Neural progenitor cell (in vitro differentiated cells): ENCODE data around the gene RAD23B. TPM values are rescaled to one million over a fixed set of nuclear protein-coding genes. Genes with fewer than 3 reads are reported as not detected.
A peak's percentile ranks its signal among the peaks of the same experiment; 100 is the strongest.

Experiments used
- DNase-seq: peaks from one replicate; pipeline ENCODE4 v3.0.0-alpha.2; 2016; ENCODE audit warnings: low spot score
- H2AFZ ChIP-seq: fragments of 200-600 bp; sonication (generic); replicated peaks from 2 replicates; pipeline ENCODE4 v1.6.1; 2016; ENCODE audit warnings: antibody characterized with exemption
- H3F3A ChIP-seq: fragments of 200-600 bp; sonication (generic); 2 replicates; pipeline ENCODE4 v1.6.1; 2016; ENCODE audit warnings: antibody characterized with exemption, low read depth
- H3K27ac ChIP-seq: fragments of 200-600 bp; sonication (generic); 2 replicates; pipeline ENCODE4 v1.5.1; 2016; ENCODE audit warnings: mild to moderate bottlenecking
- H3K27me3 ChIP-seq: fragments of 200-600 bp; sonication (generic); 2 replicates; pipeline ENCODE4 v1.6.1; 2016; ENCODE audit warnings: mild to moderate bottlenecking, moderate library complexity
- H3K36me3 ChIP-seq: fragments of 200-600 bp; sonication (generic); 2 replicates; pipeline ENCODE4 v1.5.1; 2016
- H3K4me1 ChIP-seq: fragments of 200-600 bp; sonication (generic); 2 replicates; pipeline ENCODE4 v1.6.1; 2016; ENCODE audit warnings: mixed run types
- H3K4me2 ChIP-seq: fragments of 200-600 bp; sonication (generic); 2 replicates; pipeline ENCODE4 v1.6.1; 2016
- H3K4me3 ChIP-seq: fragments of 200-600 bp; sonication (generic); 2 replicates; pipeline ENCODE4 v1.5.1; 2016
- H3K79me2 ChIP-seq: fragments of 200-600 bp; sonication (generic); 2 replicates; pipeline ENCODE4 v1.6.1; 2016; ENCODE audit warnings: low read depth
- H3K9ac ChIP-seq: fragments of 200-600 bp; sonication (generic); 2 replicates; pipeline ENCODE4 v1.6.1; 2016
- H3K9me3 ChIP-seq: fragments of 200-600 bp; sonication (generic); 2 replicates; pipeline ENCODE4 v1.5.1; 2016; ENCODE audit warnings: low read depth
- H4K20me1 ChIP-seq: fragments of 200-600 bp; sonication (generic); 2 replicates; pipeline ENCODE4 v1.6.1; 2016; ENCODE audit warnings: low read depth
- H3K27ac Mint-ChIP-seq: 3 replicates; pipeline ENCODE4 v1.8.0; 2021; ENCODE audit warnings: mixed read lengths
- H3K27me3 Mint-ChIP-seq: 2 replicates; pipeline ENCODE4 v1.8.0; 2022; ENCODE audit warnings: low read depth, mild to moderate bottlenecking, inconsistent platforms, moderate library complexity, mixed read lengths; ENCODE audit not compliant: insufficient read depth
- H3K36me3 Mint-ChIP-seq: 3 replicates; pipeline ENCODE4 v1.8.0; 2021; ENCODE audit warnings: mixed read lengths
- H3K4me1 Mint-ChIP-seq: 3 replicates; pipeline ENCODE4 v1.8.0; 2021; ENCODE audit warnings: mixed read lengths
- H3K4me3 Mint-ChIP-seq: 3 replicates; pipeline ENCODE4 v1.8.0; 2021; ENCODE audit warnings: mild to moderate bottlenecking, moderate library complexity, mixed read lengths
- H3K9me3 Mint-ChIP-seq: 3 replicates; pipeline ENCODE4 v1.8.0; 2020; ENCODE audit warnings: mixed read lengths
- EZH2 ChIP-seq: fragments of 200-600 bp; sonication (generic); IDR thresholded peaks from 2 replicates; pipeline ENCODE4 v1.6.1; 2017; ENCODE audit warnings: antibody characterized with exemption, mild to moderate bottlenecking, moderate library complexity
- EZH2phosphoT487 ChIP-seq: fragments of 200-600 bp; sonication (generic); IDR thresholded peaks from 2 replicates; pipeline ENCODE4 v1.6.1; 2017; ENCODE audit warnings: antibody characterized with exemption
- total RNA-seq: library from RNA; depleted of rRNA; stranded (reverse); fragments of >200 nt; gene quantifications from 2 replicates; pipeline ENCODE4 v1.2.3, GENCODE V29; 2015; ENCODE audit warnings: low replicate concordance
- TF ChIP-seq, protein P1 (sequence below): fragments of 200-600 bp; sonication (generic); IDR thresholded peaks from 2 replicates; pipeline ENCODE4 v1.5.1; 2017; ENCODE audit warnings: antibody characterized with exemption, mild to moderate bottlenecking

RAD23B gene
- 149 and 178 TPM in 2 replicates for total RNA-seq

GRCh38 chr9:107282759-107283622, at the start of gene RAD23B:
Gene RAD23B, plus strand, starts transcription at chr9:107283279. Its CDS starts 351 bp downstream, at chr9:107283630.
- H3K27me3 Mint-ChIP-seq = peaks cover 6% of the 10 kb centered on the region

GRCh38 chr9:107235765-107236442, 47.2 kb upstream of the RAD23B start:
- Histone ChIP-seq H3K4me3 (no peak overlapping the region), H3K4me1 (peaks cover 16% of the 10 kb centered on the region), H3K9ac (no peak overlapping the region), H3K36me3 (no peaks in the 10 kb centered on the region), H3F3A (peaks cover 17% of the 10 kb centered on the region), H3K9me3 (no peaks in the 10 kb centered on the region), H3K27ac (no peak overlapping the region), H4K20me1 (no peaks in the 10 kb centered on the region), H2AFZ (no peak overlapping the region), H3K79me2 (no peaks in the 10 kb centered on the region), H3K27me3 (no peaks in the 10 kb centered on the region), H3K4me2 (no peak overlapping the region)
- TF ChIP-seq EZH2 = no peak
- no peak for TF ChIP-seq EZH2phosphoT487
- TF ChIP-seq, protein P1, sequence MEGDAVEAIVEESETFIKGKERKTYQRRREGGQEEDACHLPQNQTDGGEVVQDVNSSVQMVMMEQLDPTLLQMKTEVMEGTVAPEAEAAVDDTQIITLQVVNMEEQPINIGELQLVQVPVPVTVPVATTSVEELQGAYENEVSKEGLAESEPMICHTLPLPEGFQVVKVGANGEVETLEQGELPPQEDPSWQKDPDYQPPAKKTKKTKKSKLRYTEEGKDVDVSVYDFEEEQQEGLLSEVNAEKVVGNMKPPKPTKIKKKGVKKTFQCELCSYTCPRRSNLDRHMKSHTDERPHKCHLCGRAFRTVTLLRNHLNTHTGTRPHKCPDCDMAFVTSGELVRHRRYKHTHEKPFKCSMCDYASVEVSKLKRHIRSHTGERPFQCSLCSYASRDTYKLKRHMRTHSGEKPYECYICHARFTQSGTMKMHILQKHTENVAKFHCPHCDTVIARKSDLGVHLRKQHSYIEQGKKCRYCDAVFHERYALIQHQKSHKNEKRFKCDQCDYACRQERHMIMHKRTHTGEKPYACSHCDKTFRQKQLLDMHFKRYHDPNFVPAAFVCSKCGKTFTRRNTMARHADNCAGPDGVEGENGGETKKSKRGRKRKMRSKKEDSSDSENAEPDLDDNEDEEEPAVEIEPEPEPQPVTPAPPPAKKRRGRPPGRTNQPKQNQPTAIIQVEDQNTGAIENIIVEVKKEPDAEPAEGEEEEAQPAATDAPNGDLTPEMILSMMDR = no peak
- Mint-ChIP-seq H3K9me3 (no peaks in the 10 kb centered on the region), H3K4me1 (peaks cover 11% of the 10 kb centered on the region), H3K4me3 (no peak overlapping the region), H3K27me3 (peaks cover 3% of the 10 kb centered on the region), H3K36me3 (no peaks in the 10 kb centered on the region), H3K27ac (no peak overlapping the region)
- DNase-seq = no peak

More at GRCh38 chr9:107282759-107283622, at the start of gene RAD23B:
- H3K4me3 Mint-ChIP-seq = peak within 1 kb of the TSS; percentile 98
- H4K20me1 ChIP-seq = peaks cover 40% of the 10 kb centered on the region
- H3K27ac Mint-ChIP-seq = peak within 1 kb of the TSS; percentile 96
- peaks cover 4% of the 10 kb centered on the region for H3K9me3 Mint-ChIP-seq
- peaks cover 8% of the 10 kb centered on the region for H3K36me3 Mint-ChIP-seq
- no peaks in the 10 kb centered on the region for H3K36me3 ChIP-seq
- H3K9ac ChIP-seq = peak within 1 kb of the TSS; percentile 82
- peaks cover 18% of the 10 kb centered on the region for H3F3A ChIP-seq
- no peaks in the 10 kb centered on the region for H3K27me3 ChIP-seq
- H3K4me1 ChIP-seq = peaks cover 10% of the 10 kb centered on the region
- H3K4me2 ChIP-seq = peak within 1 kb of the TSS; percentile 81
- H3K27ac ChIP-seq = peak within 1 kb of the TSS; percentile 98
- H3K79me2 ChIP-seq = peaks cover 54% of the 10 kb centered on the region
- peak within 1 kb of the TSS; percentile 74 for H2AFZ ChIP-seq
- DNase-seq = peak; percentile 99
- H3K4me3 ChIP-seq = peak within 1 kb of the TSS; percentile 84
- peaks cover 25% of the 10 kb centered on the region for H3K4me1 Mint-ChIP-seq
- no peaks in the 10 kb centered on the region for H3K9me3 ChIP-seq
- TF ChIP-seq, protein P1 = no peak
- TF ChIP-seq EZH2phosphoT487 = no peak
- TF ChIP-seq EZH2 = no peak

GRCh38 chr9:107237873-107238272, 45.2 kb upstream of the RAD23B start:
- Histone ChIP-seq H3K4me1 (peaks cover 17% of the 10 kb centered on the region), H3K36me3 (no peaks in the 10 kb centered on the region), H3K9ac (no peak overlapping the region), H3K9me3 (no peaks in the 10 kb centered on the region), H2AFZ (no peak overlapping the region), H3K4me2 (no peak overlapping the region), H3K27me3 (no peaks in the 10 kb centered on the region), H4K20me1 (no peaks in the 10 kb centered on the region), H3K27ac (no peak overlapping the region), H3F3A (peaks cover 17% of the 10 kb centered on the region), H3K4me3 (no peak overlapping the region), H3K79me2 (no peaks in the 10 kb centered on the region)
- Mint-ChIP-seq H3K9me3 (no peaks in the 10 kb centered on the region), H3K27me3 (peaks cover 3% of the 10 kb centered on the region), H3K4me3 (no peak overlapping the region), H3K27ac (no peak overlapping the region), H3K36me3 (no peaks in the 10 kb centered on the region), H3K4me1 (peaks cover 11% of the 10 kb centered on the region)
- TF ChIP-seq EZH2phosphoT487 = no peak
- TF ChIP-seq, protein P1 = no peak
- no peak for TF ChIP-seq EZH2
- no peak for DNase-seq
